NCI-H1436 treated with DMSO at 0.1 percent for 48 hours (cell line): ENCODE results near the gene PACSIN2.

Experiments used
- DNase-seq: peaks from one replicate; lab custom pipeline; 2025; lab: John Stamatoyannopoulos, UW

PACSIN2 gene

DNA sequence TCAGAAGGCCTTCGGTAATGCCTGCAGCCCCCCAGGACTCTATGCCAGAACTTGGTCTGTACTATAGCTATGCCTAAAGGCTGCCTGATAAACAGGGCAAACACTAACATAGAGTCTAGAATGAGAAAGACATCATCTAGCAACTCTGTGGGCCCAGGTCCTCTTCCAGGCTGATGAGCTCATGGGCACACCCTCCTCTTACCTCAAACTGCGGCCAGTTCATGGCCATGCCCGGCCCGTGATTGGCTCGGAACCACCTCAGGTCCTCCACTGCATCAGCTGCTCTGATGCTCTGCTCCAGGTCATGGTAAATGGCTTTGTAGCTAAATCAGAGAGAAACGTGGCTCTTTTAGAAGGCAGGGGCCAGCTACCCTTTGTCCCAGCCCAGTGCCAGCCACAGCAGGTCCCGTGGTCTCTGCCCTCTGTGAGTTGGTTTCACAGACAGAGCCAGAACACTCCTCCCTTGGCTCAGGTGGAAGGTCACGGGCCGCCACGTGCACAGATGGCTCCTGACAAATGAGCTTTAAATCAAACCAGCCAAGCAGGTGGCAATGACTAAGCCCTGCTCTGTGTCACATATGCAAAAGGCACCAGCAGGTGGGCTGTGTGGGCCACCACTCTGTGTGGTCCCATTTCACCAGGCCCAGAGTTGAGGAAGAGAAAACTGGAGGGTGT, 132.8 kb downstream of the PACSIN2 start:
- no peak for DNase-seq

DNA sequence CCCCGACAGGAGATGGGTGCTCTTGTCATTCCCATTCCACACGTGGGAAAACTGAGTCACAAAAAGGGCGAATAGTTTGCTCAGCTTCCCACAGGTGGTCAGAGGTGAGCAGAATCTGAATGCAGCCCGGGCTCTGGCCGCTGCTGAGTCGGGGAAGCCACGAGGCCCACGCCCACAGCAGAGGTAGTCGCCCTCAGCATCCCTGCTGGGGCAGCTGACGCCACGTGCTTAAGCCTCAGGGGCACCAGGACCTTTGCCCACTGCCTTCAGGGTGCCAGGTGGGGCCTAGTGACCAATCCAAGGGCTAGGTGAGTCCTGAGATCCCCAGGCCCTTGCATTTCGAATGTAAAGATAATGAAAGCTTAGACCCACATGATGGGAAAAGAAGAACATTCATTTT, 133.7 kb downstream of the PACSIN2 start:
- DNase-seq, result no peak

DNA sequence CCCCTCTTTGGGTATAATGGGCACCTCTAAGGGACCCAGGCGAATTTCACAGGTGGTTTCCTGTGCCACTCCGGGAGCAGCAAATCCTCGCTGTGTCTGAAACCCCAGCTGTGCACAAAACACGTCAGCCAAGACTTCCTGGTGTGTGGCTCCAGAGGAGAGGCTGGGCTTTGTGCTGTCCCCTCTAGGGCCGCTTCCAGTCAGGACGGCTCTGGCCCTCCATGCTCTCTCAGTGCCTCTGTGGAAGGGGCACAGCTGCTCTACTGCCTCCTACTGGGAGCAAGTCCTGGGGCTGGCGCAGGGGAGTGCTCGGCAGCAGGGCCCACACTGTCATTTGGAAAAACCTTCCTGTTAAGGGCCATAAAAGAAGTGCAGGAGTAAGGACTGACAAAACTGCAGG, 134.1 kb downstream of the PACSIN2 start:
- no peak for DNase-seq

DNA sequence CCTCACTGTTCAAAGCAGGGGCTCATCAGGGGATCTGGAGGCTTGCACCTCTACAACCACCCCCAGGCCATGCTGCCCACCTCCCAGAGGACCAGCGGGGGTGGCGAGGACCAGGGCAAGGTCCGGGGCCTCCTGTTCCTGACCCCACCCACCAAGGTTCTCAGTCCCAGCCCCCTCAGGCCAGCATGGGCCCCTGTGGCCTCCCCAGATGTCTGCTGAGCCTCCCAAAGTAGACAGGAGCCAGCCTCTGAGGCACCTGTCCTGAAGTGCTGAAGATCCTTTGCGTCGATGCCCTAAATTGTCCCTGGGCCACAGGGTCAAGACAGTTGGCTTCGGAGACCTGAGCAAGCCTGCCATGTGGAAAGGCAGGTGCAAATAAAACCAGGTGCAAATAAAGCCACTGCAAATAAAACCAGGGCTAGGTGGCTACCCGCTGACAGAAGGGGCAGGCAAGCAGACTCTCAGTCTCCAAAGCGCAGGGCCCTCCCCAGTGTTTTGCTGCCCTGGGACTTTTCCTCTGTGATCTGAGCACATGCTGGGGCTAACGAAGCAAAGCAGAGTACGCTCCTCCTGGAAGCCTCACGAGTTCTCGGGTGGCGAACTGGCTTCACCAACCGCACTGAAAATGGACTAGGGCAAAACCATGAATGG, 135.5 kb downstream of the PACSIN2 start:
- DNase-seq, result no peak

DNA sequence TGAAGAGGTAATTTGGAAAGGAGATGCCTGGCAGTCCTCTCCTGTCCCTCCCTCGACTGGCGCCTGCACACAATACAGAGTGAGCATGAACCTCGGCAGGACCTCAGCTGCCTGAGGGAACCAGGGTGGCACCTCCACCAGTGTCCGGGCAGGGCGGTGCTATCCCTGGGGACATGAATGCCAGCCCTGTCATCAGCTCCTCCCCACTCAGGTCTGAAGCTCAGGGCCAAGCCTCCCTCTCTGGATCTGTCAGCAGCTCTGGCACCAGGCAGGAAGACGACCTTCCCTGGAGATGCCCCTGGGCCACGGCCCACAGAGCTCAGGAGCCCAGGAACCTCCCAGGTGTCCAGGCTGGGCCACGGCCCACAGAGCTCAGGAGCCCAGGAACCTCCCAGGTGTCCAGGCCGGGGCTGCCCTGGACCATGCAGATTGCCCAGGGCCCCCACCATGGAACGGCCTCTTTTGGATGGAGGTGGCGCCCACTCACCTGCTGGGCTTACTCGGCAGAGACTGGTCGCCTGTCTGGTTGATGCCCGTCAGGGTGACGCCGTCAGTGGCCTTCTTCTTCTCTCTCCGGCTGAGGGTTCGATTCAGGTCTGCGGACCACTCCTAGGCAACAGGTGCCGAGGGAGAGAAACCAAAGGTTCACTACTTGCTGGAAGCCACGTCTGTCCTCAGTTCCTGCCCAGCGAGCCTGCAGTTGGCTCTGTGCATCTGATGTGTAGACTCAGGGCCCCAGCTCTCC, 136.2 kb downstream of the PACSIN2 start:
- DNase-seq, result no peak

DNA sequence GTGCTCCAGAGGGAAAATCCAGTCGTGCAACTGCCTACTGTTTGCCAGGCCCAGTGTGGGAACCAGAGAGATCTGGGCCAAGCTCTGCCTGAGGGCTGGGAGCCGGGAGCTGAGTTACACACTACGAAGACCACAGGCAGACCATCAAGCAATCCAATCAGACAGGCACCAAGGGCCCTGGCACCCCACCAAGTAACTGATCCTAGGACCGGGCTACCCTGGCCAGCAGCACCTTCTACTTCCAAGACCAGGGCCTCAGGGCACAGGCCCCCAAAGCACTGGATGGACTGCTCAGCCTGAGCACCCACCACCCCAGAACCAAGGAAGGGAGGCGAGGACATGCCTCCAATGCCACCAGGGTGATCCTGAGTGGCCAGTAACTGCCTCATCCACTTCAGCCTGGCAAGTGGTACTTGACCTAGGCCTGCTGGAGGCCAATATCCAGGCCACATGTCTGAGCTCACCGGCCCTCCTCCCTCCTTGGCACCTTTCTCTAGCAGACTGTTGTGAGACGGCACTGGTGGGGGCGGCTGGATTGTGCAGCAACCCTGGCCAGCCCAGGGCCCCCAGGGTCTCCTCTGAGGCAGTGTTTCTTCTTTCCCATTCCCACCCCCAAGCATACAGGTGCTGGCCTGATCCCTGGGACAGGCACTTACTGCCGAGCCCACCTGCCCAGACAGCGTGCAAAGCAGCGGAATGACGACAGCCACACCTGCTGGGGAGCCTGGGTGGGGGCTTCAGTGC, 137.2 kb downstream of the PACSIN2 start:
- DNase-seq, result no peak

DNA sequence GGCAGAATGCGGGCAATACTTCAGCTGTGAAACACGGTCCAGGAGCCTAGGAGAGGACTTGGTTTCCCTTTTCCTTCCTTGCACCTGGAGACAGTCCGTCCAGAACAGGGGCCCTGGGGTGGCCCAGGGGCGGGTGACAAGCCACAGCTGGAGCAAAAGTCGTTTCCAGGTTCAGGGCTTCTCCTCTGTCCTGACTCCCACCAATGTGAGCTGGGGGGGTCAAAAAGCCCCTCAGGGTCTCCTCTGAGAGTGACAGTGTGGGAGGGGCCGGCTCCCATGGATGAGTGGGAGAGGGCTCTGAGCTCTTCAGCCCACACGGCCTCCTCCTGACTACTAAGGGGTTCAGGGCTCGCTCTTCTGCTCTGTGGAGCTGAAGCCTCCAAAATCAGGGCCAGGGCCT, 137.8 kb downstream of the PACSIN2 start:
- no peak for DNase-seq

DNA sequence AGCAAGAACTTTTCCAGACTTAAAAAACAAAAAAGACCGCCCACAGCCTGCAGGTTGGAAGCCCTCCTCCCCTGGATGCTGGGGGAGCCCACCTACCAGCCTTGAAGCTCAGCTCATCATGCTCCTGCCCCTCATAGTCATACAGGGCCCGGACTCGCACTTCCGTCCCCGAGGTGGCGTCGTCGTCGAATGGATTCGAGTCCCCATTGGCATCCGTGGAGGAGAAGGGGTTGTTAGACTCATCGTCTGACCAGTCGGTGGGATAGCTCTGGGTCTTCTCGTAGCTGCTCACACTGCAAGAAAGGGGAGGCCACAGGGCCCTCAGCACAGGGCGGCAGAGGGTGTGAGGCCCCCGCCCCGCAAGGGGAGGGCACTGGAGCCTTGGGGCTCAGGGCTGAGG, 138.9 kb downstream of the PACSIN2 start:
- no peak for DNase-seq

DNA sequence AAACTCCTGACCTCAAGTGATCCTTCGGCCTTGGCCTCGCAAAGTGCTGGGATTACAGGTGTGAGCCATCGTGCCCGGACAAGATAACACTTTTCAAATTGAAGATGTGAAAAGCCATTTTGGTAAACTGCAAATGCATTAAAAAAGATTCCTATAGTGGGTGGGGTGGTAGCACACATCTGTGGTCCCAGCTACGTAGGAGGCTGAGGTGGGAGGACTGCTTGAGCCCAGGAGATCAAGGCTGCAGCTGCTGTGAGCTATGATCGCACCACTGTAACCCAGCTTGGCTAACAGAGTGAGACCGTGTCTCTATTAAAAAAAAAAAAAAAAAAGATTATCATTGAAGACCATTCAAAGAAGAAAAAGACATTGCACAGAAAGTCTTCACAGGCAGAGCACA, 140.9 kb downstream of the PACSIN2 start:
- no peak for DNase-seq

DNA sequence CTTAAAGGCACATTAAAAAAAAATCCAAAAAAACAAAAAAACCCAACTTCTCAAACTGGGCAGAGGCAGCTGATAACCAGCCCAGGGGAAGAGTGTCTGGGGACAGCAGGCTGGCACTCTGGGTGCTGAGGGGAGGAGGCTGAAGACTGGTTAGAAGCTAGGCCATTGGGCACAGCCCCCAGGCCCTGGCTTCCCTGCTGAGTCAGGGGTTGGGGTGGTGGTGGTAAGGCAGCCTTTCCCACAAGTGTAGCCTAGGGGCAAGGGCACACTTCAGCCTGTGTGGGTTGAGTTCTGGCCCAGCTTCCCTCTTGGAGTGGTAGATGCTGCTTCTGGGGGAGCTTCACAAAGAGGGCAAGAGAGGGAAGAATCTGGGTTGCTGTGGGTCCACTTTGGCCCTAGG, 141.6 kb downstream of the PACSIN2 start:
- DNase-seq, result no peak

DNA sequence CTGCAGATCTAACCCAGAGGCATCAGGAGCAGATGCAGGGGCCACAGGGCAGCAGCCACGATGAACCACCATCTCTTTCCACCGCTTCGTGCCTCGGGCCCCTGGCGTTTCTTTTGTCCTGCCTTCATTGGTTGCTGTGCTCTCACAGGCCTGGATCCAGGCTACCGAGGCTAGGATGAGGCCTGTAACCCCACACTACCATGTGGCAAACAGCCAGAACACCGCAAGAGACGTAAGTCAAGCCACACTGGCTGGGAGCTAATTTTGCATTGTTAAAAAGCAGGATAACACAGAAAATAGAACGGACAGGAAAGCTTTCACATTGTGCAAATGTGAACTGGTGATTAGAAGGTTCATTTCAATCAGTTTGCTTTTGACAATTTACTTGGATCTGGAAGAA, 142.1 kb downstream of the PACSIN2 start:
- DNase-seq, result no peak

DNA sequence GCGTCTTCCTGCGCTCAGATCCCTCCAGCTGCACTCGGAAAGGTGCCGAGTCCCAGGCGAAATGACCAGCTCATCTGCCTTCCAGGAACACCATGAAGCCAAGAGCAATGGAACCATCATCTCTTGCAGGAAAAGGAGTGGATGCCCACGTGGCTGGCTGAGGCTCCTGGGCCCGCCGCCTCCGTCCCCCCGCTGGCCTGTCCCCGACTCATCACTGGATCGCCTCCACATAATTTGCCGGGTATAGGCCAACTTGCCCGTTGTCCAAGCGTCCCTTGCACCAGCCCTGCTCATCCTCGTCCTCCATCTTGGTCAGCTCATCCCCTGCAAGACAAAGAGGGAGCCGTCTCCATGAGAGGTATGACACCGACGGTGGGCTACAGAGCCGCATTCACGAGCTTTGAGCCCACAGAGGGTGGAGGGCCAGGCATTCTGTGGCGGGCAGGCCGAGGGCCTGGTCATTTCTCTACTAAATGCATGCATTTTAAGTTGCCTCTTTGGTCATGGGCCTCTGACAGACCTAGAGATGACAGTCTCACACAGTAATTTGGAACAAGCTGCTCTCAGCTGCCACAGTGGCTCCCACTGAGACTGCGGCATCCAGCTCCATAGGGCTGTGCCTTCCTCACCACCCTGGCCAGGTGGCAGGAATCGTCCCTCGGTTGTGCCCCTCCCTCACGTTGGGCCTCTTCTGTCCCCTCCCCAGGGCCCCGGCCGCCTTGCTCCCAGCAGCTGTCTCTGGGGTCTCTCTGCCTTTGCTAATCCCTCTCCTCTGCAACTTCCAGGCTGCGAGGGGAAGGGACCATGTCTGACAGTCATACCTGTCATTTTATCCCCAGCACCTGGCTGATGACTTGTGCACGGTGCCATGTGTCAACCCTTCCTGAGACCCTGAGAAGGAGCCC, 143.6 kb downstream of the PACSIN2 start:
- no peak for DNase-seq

DNA sequence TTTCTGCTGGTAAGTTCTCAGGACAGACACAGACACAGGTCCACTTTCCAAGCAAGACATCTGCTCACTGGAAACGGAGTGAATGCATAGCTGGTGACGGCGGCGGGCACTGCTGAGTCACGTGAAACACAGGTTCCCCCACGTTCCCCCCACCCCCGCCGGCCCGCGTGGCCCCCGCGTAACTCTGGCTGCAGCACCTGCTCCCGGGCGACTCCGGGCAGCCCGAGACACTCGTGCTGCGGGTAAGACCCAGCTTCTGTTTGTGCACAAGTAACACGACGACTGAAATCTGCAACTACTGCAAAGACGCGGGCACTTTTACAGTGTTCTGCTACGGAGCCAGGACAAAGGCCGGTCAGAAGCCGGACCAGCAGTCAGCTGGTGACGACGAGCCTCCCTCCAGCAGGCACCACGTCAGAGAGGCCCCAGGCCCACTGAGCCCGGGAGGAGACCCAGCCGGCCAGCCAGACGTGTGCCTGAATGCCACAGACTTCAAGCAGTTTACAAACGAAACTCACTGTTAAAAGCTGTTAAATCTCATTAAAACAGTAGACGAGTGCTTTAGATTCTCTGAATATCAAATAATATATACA, 145.0 kb downstream of the PACSIN2 start:
- DNase-seq, result no peak

DNA sequence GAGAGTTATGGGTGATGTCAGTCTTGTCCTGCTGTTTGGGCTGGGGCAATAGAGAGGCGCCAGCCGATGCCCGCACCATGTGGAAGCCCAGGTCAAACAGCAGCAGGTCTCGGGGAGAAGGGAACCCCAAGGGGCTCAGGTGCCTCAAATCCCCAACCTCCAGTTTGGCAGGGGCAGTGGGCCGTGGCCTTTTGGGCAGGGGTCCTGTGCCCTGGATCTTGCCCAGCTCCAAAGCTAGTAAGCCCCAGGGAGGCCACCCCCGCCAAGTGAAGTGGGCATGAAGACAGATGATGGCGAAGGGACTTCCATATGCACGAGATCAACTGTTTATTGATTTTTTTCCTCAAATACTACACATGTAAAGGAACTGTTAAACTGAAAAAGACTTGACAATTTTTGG, 145.5 kb downstream of the PACSIN2 start:
- DNase-seq, result no peak

DNA sequence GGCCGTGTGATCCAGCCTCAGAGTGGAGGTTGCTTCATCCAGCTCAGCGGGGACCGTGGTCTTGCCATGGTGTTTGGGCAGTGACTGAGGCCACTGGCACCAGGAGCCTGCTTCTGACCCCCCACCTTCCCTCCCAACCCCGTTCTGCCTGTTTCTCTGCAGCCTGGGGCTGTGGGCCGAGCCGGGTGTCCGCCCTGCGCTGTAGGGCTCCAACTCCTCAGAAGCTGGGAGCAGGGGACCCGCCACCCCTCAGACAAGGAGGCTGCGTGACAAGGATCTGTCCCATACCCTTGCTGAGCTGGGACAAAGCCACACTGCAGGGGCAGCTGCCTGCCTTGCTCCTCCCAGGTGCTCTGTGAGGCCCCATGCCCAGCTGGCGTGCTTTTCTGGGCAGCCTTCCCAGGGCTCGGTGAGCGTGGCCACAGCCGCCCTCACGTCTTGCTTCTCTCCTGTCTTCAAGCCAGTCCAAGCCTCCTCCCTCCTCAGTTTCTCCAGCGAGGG, 146.1 kb downstream of the PACSIN2 start:
- no peak for DNase-seq

DNA sequence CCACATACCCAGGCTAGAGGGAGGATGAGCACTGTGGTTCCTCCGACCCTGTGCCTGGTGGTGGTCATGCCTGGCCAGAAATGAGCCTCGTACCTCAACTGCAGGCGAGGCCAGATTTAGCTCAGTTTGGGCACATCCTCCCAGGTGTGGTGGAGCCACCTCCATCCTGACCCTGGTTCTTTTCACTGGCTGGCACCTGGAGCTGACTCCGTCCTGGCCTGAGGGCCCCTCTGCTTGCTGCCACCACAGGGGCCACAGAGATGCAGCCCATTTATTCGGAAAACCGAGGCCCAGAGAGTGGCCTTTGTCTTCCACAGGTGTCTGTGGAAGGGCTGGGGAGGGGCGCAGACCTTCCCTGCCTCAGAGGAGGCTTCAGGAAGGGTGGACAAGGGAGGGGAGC, 148.8 kb downstream of the PACSIN2 start:
- DNase-seq, result no peak

DNA sequence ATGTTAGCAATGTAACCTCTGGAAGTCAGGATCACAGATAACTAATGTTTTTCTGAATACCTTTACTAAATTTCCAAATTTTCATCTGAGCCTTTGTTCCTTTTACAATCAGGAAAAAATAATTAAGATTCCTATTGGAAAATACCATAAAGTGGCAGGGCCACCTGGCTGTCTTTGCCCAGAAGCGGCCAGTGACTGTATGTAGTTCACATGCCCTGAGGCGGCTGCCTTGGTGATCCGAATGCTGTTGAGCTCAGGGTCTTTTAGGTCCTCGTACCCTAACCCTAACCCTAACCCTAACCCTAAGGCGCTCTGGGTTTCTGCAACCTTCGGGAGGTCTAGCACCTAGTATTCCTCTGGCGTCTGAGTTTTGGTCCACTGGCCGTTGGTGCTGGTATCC, 149.4 kb downstream of the PACSIN2 start:
- no peak for DNase-seq

DNA sequence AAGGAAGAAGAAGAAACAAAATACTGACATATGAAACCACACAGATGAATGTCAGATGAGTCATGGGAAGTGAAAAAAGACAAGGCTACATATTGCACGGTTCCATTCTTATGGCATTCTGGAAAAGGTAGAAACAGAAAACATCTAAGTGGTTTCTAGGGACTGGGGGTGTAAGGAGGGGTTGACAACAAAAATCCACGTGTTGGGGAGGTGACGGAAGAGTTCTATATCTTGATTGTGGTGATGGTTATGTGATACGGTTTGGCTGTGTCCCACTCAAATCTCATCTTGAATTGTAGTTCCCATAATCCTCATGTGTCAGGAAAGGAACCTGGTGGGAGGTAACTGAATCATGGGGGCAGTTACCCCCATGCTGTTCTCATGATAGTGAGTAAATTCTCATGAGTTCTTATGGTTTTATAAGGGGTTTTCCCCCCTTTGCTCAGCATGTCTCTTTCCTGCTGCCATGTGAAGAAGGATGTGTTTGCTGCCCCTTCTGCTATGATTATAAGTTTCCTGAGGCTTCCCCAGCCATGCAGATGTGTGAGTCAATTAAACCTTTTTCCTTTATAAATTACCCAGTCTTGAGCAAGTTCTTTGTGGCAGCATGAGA, 151.5 kb downstream of the PACSIN2 start:
- no peak for DNase-seq

DNA sequence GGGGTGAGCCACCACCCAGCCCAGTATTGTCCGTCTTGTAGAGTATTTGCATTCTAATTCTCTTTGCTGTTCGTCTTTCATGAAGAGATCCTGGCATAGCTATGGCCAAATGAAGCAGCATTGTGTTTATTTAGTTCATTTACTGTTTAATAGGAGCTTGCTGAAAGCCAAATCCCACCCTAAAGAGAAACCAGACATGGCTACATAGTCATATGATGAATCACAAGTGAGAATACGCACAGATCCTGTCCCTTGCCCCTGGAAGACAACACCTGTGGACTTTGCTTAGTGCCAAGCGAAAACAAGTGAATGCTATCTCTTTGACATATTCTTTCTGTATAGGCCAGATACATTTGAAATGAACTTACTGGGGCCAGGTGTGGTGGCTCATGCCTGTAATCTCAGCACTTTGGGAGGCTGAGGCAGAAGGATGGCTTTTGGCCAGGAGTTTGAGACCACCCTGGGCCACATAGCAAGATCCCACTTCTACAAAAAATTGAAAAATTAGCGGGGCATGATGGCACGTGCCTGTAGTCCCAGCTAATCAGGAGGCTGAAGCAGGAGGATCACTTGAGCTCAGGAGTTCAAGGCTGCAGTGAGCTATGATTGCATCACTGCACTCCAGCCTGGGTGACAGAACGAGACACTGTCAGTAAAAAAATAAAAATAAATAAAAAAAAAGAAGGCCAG, 152.8 kb downstream of the PACSIN2 start:
- DNase-seq, result no peak

DNA sequence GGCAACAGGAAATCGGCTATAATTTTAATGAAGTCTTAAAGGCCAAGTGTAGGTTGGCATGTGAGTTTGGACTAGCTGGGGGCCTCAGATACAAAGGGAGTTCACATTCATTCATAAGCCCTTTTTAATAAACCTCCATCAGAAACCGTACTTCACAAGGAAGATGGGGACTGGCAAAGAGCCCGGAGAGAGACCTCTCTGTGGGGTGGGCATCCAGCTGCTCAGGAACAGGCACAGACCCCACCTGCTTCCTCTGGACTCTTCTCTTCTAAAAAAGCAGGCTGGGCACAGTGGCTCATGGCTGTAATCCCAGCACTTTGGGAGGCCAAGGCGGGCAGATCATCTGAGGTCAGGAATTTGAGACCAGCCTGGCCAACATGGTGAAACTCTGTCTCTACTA, 154.0 kb downstream of the PACSIN2 start:
- DNase-seq, result no peak
